Loucy (cell line): ENCODE measurements around the gene ZBTB20.

Experiments
- H2AFZ ChIP-seq: fragments of 200-600 bp; sonication (generic); 2 replicates; pipeline ENCODE4 v1.6.0; 2016; ENCODE audit warnings: antibody characterized with exemption, mild to moderate bottlenecking, low read length, moderate library complexity
- H3F3A ChIP-seq: fragments of 200-600 bp; 2 replicates; pipeline ENCODE4 v1.6.0; 2016; ENCODE audit warnings: antibody characterized with exemption, low read depth, mild to moderate bottlenecking
- H3K27me3 ChIP-seq: fragments of 200-600 bp; sonication (generic); 2 replicates; pipeline ENCODE4 v1.6.1; 2014; ENCODE audit warnings: low read length, mild to moderate bottlenecking; ENCODE audit not compliant: insufficient read depth, poor library complexity, severe bottlenecking
- H3K36me3 ChIP-seq: fragments of 200-600 bp; sonication (generic); 2 replicates; pipeline ENCODE4 v1.6.1; 2016; ENCODE audit warnings: low read length; ENCODE audit not compliant: insufficient read depth
- H3K4me1 ChIP-seq: fragments of 200-600 bp; sonication (generic); 2 replicates; pipeline ENCODE4 v1.5.1; 2014; ENCODE audit warnings: low read length, mild to moderate bottlenecking; ENCODE audit not compliant: insufficient read depth, poor library complexity, severe bottlenecking
- H3K4me2 ChIP-seq: fragments of 200-600 bp; sonication (generic); 2 replicates; pipeline ENCODE4 v1.6.0; 2014; ENCODE audit warnings: antibody characterized with exemption, low read length, low read depth, mild to moderate bottlenecking; ENCODE audit not compliant: poor library complexity, severe bottlenecking
- H3K4me3 ChIP-seq: fragments of 200-600 bp; sonication (generic); 2 replicates; pipeline ENCODE4 v1.5.1; 2014; ENCODE audit warnings: low read length, mild to moderate bottlenecking, mixed read lengths; ENCODE audit not compliant: poor library complexity, severe bottlenecking
- H3K79me2 ChIP-seq: fragments of 200-600 bp; sonication (generic); 2 replicates; pipeline ENCODE4 v1.6.1; 2014; ENCODE audit warnings: low read length; ENCODE audit not compliant: insufficient read depth
- H3K9ac ChIP-seq: fragments of 200-600 bp; sonication (generic); 2 replicates; pipeline ENCODE4 v1.6.0; 2014; ENCODE audit warnings: mild to moderate bottlenecking, low read depth, low read length, moderate library complexity; ENCODE audit not compliant: poor library complexity, severe bottlenecking
- H3K9me2 ChIP-seq: fragments of 200-600 bp; sonication (generic); replicated peaks from 2 replicates; pipeline ENCODE4 v1.6.1; 2016; ENCODE audit warnings: low read depth, low read length, mixed read lengths
- H3K9me3 ChIP-seq: fragments of 200-600 bp; sonication (generic); 2 replicates; pipeline ENCODE4 v1.6.1; 2014; ENCODE audit warnings: mild to moderate bottlenecking, antibody characterized with exemption, low read length, low read depth; ENCODE audit not compliant: insufficient read depth
- H4K20me1 ChIP-seq: fragments of 200-600 bp; sonication (generic); 2 replicates; pipeline ENCODE4 v1.6.0; 2014; ENCODE audit warnings: antibody characterized with exemption, low read length, mild to moderate bottlenecking; ENCODE audit not compliant: insufficient read depth, poor library complexity, severe bottlenecking
- EZH2phosphoT487 ChIP-seq: fragments of 200-600 bp; IDR thresholded peaks from 2 replicates; pipeline ENCODE4 v1.6.1; 2018; ENCODE audit warnings: antibody characterized with exemption, mild to moderate bottlenecking, moderate library complexity, borderline replicate concordance
- TF ChIP-seq, protein P1 (sequence below): fragments of 200-600 bp; sonication (generic); conservative IDR thresholded peaks from 2 replicates; pipeline ENCODE4 v1.5.1; 2014; ENCODE audit warnings: mild to moderate bottlenecking, antibody characterized with exemption, low read length

ZBTB20 gene

DNA sequence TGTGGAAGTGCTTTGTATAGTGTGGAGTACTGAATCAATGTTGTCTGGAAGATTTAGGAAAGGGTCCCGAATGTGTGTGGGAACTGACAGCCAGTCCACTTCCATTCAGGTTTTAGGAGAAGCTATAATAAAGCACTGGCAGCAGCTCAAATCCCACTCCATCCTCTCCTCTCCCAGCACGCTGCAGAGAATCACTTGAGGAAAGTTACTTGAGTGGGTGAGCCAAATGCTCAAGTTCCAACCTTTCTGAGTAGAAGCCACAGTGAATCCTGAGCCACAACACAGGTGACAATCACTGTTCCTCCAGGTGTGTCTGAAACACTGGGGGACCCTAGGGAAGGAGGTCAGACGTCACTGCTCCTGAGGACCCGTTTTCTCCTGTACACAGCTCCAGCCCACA is 746.7 kb downstream of the ZBTB20 start:
- Histone ChIP-seq H3K79me2 (no peaks in the 10 kb centered on the region), H3K9me2 (no peaks in the 10 kb centered on the region), H3K4me3 (no peak overlapping the region), H2AFZ (no peak overlapping the region), H3K27me3 (no peaks in the 10 kb centered on the region), H3F3A (no peaks in the 10 kb centered on the region), H3K9ac (no peak overlapping the region), H3K4me1 (no peaks in the 10 kb centered on the region), H3K36me3 (no peaks in the 10 kb centered on the region), H4K20me1 (no peaks in the 10 kb centered on the region), H3K4me2 (no peak overlapping the region), H3K9me3 (no peaks in the 10 kb centered on the region)
- TF ChIP-seq, protein P1, sequence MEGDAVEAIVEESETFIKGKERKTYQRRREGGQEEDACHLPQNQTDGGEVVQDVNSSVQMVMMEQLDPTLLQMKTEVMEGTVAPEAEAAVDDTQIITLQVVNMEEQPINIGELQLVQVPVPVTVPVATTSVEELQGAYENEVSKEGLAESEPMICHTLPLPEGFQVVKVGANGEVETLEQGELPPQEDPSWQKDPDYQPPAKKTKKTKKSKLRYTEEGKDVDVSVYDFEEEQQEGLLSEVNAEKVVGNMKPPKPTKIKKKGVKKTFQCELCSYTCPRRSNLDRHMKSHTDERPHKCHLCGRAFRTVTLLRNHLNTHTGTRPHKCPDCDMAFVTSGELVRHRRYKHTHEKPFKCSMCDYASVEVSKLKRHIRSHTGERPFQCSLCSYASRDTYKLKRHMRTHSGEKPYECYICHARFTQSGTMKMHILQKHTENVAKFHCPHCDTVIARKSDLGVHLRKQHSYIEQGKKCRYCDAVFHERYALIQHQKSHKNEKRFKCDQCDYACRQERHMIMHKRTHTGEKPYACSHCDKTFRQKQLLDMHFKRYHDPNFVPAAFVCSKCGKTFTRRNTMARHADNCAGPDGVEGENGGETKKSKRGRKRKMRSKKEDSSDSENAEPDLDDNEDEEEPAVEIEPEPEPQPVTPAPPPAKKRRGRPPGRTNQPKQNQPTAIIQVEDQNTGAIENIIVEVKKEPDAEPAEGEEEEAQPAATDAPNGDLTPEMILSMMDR, result no peak
- no peak for TF ChIP-seq EZH2phosphoT487

GRCh38 chr3:114394551-114394950 is 752.5 kb downstream of the ZBTB20 start:
- Histone ChIP-seq H3K36me3 (no peaks in the 10 kb centered on the region), H4K20me1 (no peaks in the 10 kb centered on the region), H3K4me3 (no peak overlapping the region), H3K9ac (no peak overlapping the region), H3K9me3 (no peaks in the 10 kb centered on the region), H2AFZ (no peak overlapping the region), H3K79me2 (no peaks in the 10 kb centered on the region), H3K27me3 (no peaks in the 10 kb centered on the region), H3K9me2 (no peaks in the 10 kb centered on the region), H3K4me1 (no peaks in the 10 kb centered on the region), H3F3A (no peaks in the 10 kb centered on the region), H3K4me2 (no peak overlapping the region)
- TF ChIP-seq, protein P1, result no peak
- TF ChIP-seq EZH2phosphoT487, result no peak

DNA sequence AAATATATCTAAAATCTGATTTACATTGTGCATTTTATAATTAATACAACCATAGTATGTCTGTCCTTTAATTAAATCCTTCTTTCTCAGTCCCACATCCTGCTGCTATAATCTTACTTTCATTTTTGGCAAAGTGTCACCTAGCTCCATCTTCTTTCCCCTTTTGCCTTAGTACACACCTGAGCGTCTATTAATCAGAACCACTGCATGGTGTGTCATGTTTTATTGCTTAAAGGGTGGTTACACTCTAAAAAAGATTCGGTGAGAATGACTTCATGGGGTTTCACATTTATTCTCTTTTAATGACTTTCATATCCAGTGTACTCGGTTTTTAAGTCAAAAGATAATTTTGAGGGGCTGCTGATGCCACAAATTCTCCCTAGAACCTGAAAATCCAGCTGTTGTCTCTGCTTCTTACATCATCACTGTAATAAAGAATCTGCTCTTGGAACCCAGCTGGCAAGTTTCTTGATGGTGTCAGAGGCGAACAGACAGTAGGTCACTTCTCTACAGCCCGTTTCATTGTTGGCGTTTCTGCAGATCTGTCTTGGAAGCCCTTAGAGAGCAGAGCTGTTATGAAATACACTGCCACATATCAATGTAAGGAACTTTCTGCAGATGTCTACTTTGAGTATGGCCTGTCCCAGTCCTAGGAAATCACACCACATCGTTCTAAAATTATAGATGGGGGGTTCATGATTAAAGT is 753.6 kb downstream of the ZBTB20 start:
- Histone ChIP-seq H3K9me3 (no peaks in the 10 kb centered on the region), H3K4me1 (no peaks in the 10 kb centered on the region), H3F3A (no peaks in the 10 kb centered on the region), H3K9me2 (no peaks in the 10 kb centered on the region), H2AFZ (no peak overlapping the region), H3K36me3 (peaks cover 4% of the 10 kb centered on the region; the same call in 1 of the 2 replicates), H4K20me1 (no peaks in the 10 kb centered on the region), H3K79me2 (no peaks in the 10 kb centered on the region), H3K9ac (no peak overlapping the region), H3K4me2 (no peak overlapping the region), H3K4me3 (no peak overlapping the region), H3K27me3 (no peaks in the 10 kb centered on the region)
- TF ChIP-seq, protein P1, result no peak
- TF ChIP-seq EZH2phosphoT487, result no peak
